HFF-Myc (cell line): ENCODE data around the gene UBE2G2.
A peak's percentile ranks its signal among the peaks of the same experiment; 100 is the strongest.

Experiments
- DNase-seq: peaks from one replicate; pipeline ENCODE4 v3.0.0-alpha.2; 2011; ENCODE audit warnings: low read depth; ENCODE audit errors: extremely low read depth
- H3K4me3 ChIP-seq: replicated peaks from 2 replicates; pipeline ENCODE4 v1.5.1; 2011; ENCODE audit warnings: low read depth, mild to moderate bottlenecking, control low read depth, low read length
- CTCF ChIP-seq: IDR thresholded peaks from 2 replicates; pipeline ENCODE4 v1.5.1; 2012; ENCODE audit warnings: mild to moderate bottlenecking, low read depth, low read length, control low read depth; ENCODE audit errors: missing control alignments

UBE2G2 gene

GRCh38 chr21:44751186-44751798, 50.3 kb downstream of the UBE2G2 start:
- TF ChIP-seq CTCF = no peak
- no peak overlapping the region for H3K4me3 ChIP-seq
- no peak for DNase-seq

- TF ChIP-seq CTCF = no peak
- H3K4me3 ChIP-seq = no peak overlapping the region
- DNase-seq = no peak
Measured at GRCh38 chr21:44750675-44751025, 51.0 kb downstream of the UBE2G2 start.

- DNase-seq = no peak
Measured at GRCh38 chr21:44749759-44750674, 51.6 kb downstream of the UBE2G2 start.

GRCh38 chr21:44749116-44749758, 52.4 kb downstream of the UBE2G2 start:
- no peak for TF ChIP-seq CTCF
- no peak for DNase-seq
- no peak overlapping the region for H3K4me3 ChIP-seq

More at GRCh38 chr21:44749759-44750674, 51.6 kb downstream of the UBE2G2 start:
- H3K4me3 ChIP-seq = no peak overlapping the region
- TF ChIP-seq CTCF = no peak

- H3K4me3 ChIP-seq = no peak overlapping the region
- TF ChIP-seq CTCF = no peak
- no peak for DNase-seq
Measured at GRCh38 chr21:44748621-44749020, 53.0 kb downstream of the UBE2G2 start.

- DNase-seq = no peak
Measured at GRCh38 chr21:44742418-44743153, 59.0 kb downstream of the UBE2G2 start.

More at GRCh38 chr21:44742418-44743153, 59.0 kb downstream of the UBE2G2 start:
- peak; percentile 14 for TF ChIP-seq CTCF
- no peak overlapping the region for H3K4me3 ChIP-seq
